Measurements from ENCODE around the gene RASSF3. TPM values are rescaled to one million over a fixed set of nuclear protein-coding genes. Genes with fewer than 3 reads are reported as not detected.

Gene RASSF3, protein sequence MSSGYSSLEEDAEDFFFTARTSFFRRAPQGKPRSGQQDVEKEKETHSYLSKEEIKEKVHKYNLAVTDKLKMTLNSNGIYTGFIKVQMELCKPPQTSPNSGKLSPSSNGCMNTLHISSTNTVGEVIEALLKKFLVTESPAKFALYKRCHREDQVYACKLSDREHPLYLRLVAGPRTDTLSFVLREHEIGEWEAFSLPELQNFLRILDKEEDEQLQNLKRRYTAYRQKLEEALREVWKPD
- total RNA-seq: 10 to 100 TPM in 3 of 8 experiments, 1 to 10 TPM in 3, under 1 TPM in 2; 0.60 to 34.4 (median 2.8) TPM

DNA sequence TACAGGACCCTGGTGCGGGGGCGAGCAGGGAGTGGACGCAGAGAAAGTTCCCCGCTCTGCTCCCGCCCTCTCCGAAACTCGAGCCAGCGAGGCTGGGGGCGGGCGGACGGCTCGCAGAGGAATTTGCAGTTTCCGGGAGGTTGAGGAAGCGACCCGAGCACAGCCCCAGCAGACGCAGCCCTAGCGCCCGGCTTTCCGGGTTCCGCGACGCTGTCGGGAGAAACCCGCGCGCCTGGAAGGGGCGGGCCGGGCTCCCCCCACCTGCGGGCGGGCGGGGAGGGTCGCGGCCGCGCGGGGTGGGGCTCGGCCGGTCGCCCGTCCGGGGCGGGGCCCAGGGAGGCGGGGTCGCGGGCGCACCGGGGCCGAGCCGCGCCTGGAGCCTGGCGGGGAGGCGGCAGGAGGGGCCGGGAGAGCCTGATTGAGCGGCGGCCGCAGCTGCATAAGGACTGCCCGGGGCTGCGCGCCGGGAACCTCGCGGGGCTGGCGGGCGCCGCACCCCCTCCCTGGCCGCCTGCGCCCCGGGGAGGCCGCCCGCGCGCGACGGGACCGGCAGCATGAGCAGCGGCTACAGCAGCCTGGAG, at the start of gene RASSF3:
Gene RASSF3, plus strand, starts transcription at position 417 of the 581 bp plus-strand sequence. Its CDS starts 138 bp downstream, at position 555.
- in situ Hi-C loops (cut with MboI; ENCODE audit: low pct_unique_long_range_greater_than_20kb in 2 of 9, low sequenced_read_pairs in 9 of 9, unreplicated experiment in 9 of 9): no loop called here
- Histone ChIP-seq H3K4me3 (peak within 1 kb of the TSS; percentile 51 to 71 (median 53)), H3K4me1 (replicated peaks in 1 of 2) (peaks cover 6 to 16% of the 10 kb centered on the region in 2 donors), H3K27ac (peak within 1 kb of the TSS in 1 of 2 donors; percentile 2)
- peak; percentile 68 to 88 (median 84) for ATAC-seq (replicated peaks in 6 of 8)
- WGBS, 10 experiments: 0% methylated on average over 2 of the region's 76 CpGs; no CpG with 5 or more reads in 9 of the 10 experiments

DNA sequence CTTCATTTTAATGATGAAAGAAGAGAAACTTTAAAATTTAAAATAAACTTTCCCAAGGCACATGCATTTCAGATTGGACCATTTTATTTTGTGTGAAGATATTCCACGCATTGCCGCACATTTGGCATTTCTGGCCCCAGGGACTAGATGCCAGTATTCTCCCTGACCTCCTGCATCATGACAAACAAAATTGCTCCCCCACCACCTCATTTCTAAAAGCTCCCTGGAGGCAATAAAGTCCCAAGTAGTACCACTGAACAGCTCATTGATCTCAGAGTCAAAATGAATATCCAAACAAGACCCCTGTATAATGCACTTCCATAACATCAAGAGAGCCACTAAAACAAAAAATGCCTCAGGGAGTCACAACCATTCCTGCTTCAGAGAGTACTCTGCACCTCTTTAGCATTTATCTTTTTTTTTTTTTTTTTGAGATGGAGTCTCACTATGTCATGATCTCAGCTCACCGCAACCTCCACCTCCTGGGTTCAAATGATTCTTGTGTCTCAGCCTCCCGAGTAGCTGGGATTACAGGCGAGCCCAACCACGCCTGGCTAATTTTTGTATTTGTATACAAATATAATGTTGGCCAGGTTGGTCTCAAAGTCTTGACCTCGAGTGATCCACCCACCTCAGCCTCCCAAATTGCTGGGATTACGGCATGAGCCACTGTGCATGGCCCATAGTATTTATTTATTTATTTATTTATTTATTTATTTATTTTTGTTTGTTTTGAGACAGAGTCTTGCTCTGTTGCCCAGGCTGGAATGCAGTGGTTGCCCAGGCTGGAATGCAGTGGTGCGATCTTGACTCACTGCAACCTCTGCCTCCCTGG, 48.8 kb upstream of the RASSF3 start:
- H3K4me3 ChIP-seq: no peak overlapping the region
- ATAC-seq (replicated peaks in 6 of 8): peak in 3 of 8 experiments; percentile 17 to 69 (median 39)
- peaks cover 5 to 11% of the 10 kb centered on the region in 2 donors for H3K4me1 ChIP-seq (replicated peaks in 1 of 2)
- WGBS, 10 experiments: 0 to 98% (median 89%) methylated on average over 2 to 9 of the region's 9 CpGs; no CpG with 5 or more reads in 1 of the 10 experiments
- H3K27ac ChIP-seq: no peak overlapping the region
- in situ Hi-C loops (cut with MboI; ENCODE audit: low pct_unique_long_range_greater_than_20kb in 2 of 9, low sequenced_read_pairs in 9 of 9, unreplicated experiment in 9 of 9): loop anchor here in 1 of 9 experiments (25.0 kb wide), 1 partner anchor 126 kb away; no protein-coding TSS in a partner anchor

DNA sequence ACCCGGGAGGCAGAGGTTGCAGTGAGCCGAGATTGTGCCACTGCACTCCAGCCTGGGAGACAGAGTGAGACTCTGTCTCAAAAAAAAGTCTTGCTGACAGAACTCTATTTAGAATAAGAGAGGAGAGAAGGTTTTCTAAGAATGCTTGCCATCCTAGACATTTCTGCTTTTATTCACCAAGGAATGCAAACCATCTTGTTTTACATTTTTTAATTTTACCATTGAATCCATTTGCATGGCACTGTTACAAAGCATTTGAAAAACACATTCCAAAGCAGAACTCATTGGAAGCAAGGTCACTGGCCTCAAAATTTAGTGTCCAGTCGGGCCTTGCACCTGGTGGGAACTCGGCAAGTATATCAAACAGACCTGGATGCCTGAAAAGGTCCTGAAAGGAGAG, 44.2 kb upstream of the RASSF3 start:
- WGBS, 10 experiments: 13 to 83% (median 63%) methylated on average over 2 to 4 of the region's 4 CpGs; no CpG with 5 or more reads in 4 of the 10 experiments
- Histone ChIP-seq H3K4me3 (no peak overlapping the region), H3K27ac (no peak overlapping the region), H3K4me1 (replicated peaks in 1 of 2) (peaks cover 0 to 13% of the 10 kb centered on the region in 2 donors)
- in situ Hi-C loops (cut with MboI; ENCODE audit: low pct_unique_long_range_greater_than_20kb in 2 of 9, low sequenced_read_pairs in 9 of 9, unreplicated experiment in 9 of 9): loop anchor here in 1 of 9 experiments (25.0 kb wide), 1 partner anchor 121 kb away; no protein-coding TSS in a partner anchor
- ATAC-seq (replicated peaks in 6 of 8): peak in 1 of 8 experiments; percentile 43

DNA sequence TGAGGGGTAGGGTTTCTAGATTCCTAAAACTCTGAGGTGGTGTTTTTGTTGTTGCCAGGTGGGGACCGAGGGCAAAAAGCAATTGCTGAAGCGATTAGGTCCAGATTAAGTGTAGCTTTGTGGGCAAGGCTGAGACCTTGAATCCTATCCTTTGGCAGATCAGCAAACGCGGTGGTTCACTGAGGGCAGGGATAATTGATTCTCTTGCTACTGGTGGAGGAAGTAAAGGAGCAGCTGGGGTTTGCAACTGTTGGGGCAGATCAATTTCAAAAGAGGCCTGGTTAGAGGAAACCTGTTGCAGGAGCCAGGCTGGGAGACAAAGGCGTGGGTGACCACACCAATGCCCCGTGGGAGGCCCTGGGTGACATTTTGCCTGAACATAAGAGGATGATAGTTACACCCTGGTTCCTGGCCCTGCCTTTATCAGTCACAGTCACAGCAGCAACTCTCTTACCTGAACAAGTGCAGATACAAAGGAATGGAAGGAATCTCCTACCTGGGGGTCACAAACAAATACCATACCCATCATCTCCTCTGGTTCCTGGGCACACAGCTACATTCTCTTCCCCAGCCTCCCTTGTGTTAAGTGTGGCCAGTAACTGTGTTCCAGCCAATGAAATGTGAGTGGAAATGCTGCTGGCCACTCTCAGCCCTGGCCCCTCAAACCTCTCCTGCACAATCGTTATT, 43.3 kb upstream of the RASSF3 start:
- Histone ChIP-seq H3K4me3 (no peak overlapping the region), H3K4me1 (replicated peaks in 1 of 2) (peaks cover 0 to 10% of the 10 kb centered on the region in 2 donors), H3K27ac (no peak overlapping the region)
- no peak for ATAC-seq (replicated peaks in 6 of 8)
- in situ Hi-C loops (cut with MboI; ENCODE audit: low pct_unique_long_range_greater_than_20kb in 2 of 9, low sequenced_read_pairs in 9 of 9, unreplicated experiment in 9 of 9): loop anchor here in 1 of 9 experiments (25.0 kb wide), 1 partner anchor 120 kb away; no protein-coding TSS in a partner anchor
- 63 to 100% (median 84%) methylated on average over 1 to 5 of the region's 7 CpGs; no CpG with 5 or more reads in 4 of the 10 experiments for WGBS, 10 experiments

DNA sequence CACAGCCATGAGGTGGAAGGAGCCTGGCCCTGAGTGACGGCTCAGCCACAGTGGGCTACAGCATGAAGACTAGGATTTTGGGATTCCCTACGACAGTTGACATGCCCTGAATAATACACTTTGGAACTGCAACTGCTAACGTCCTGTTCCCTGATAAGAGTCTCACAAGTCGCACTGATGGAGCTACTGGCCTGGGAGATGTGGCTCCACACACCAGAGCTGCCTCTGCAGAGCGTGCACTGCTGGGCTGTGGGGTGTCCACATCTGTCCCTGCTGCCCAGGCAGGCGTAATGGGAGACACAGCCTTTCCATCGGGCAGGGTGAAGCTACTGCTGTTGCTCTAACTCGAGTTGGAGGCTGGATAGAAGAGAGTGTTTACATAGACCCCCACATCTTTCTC, 42.7 kb upstream of the RASSF3 start:
- ATAC-seq (replicated peaks in 6 of 8): no peak
- H3K4me3 ChIP-seq: no peak overlapping the region
- in situ Hi-C loops (cut with MboI; ENCODE audit: low pct_unique_long_range_greater_than_20kb in 2 of 9, low sequenced_read_pairs in 9 of 9, unreplicated experiment in 9 of 9): loop anchor here in 1 of 9 experiments (25.0 kb wide), 1 partner anchor 120 kb away; no protein-coding TSS in a partner anchor
- H3K4me1 ChIP-seq (replicated peaks in 1 of 2): peaks cover 0 to 10% of the 10 kb centered on the region in 2 donors
- no peak overlapping the region for H3K27ac ChIP-seq
- WGBS, 10 experiments: 83 to 84% methylated on average over 5 to 7 of the region's 8 CpGs; no CpG with 5 or more reads in 8 of the 10 experiments

DNA sequence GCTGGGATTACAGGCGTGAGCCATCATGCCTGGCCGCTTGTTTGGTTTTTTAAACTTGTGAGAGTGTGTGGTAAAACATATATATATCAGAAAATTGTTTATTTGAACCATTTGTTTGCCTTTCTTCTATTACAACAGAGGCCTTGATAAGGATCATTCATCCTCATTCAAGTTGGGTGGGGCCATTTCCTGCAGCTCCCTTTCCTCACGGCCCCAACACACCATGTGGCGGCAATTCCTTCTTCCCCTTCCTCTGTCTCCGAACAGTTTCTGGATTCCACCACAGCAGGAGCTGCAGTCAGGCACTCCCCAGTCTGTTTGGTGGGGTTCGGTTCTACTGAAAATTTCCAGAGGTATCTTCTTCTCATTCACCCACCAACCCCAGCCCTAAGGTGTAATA, 42.0 kb upstream of the RASSF3 start:
- in situ Hi-C loops (cut with MboI; ENCODE audit: low pct_unique_long_range_greater_than_20kb in 2 of 9, low sequenced_read_pairs in 9 of 9, unreplicated experiment in 9 of 9): loop anchor here in 1 of 9 experiments (25.0 kb wide), 1 partner anchor 119 kb away; no protein-coding TSS in a partner anchor
- Histone ChIP-seq H3K4me3 (no peak overlapping the region), H3K4me1 (replicated peaks in 1 of 2) (peaks cover 0 to 10% of the 10 kb centered on the region in 2 donors), H3K27ac (no peak overlapping the region)
- peak in 1 of 8 experiments; percentile 48 for ATAC-seq (replicated peaks in 6 of 8)
- 40 to 100% (median 75%) methylated on average over 1 to 4 of the region's 6 CpGs; no CpG with 5 or more reads in 2 of the 10 experiments for WGBS, 10 experiments

DNA sequence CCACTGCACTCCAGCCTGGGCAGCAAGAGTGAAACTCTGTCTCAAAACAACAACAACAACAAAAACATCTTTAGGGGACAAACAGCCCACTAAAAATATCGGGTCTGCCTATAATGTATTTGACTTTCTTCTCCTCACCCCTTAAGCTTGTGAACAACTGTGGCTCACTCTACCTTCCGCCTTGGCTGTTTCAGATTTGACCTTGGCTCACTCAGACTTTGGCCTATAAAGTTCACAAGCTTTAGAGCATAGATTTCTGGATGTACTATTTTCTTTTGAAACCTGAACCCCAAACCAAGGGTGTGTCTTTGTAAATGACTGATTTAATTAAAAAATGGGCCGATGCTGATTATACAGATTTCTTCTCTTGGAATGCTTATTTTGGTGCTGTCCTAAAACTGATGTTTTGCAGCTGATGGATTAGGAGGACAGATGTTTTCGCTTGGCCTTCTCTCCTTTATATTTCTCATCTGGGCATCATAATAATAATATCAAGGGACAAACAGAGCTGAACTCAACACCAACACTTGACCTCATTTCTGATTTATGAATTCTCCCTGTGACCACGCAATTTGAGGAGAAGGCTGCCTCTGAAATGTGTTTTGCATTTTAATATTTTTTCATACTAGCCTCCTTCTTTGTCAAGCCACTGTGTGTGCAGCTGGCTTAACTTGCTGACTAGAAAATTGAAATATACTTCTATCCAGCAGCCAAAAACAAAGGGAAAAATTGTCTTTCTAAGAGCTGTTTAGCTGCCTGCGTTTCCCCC, 40.2 kb upstream of the RASSF3 start:
- Histone ChIP-seq H3K4me1 (replicated peaks in 1 of 2) (peaks cover 0 to 10% of the 10 kb centered on the region in 2 donors), H3K27ac (peak overlapping the region in 1 of 2 donors; percentile 39), H3K4me3 (no peak overlapping the region)
- 10 to 93% (median 69%) methylated on average over 1 to 6 of the region's 6 CpGs for WGBS, 10 experiments
- ATAC-seq (replicated peaks in 6 of 8): peak in 1 of 8 experiments; percentile 14
- in situ Hi-C loops (cut with MboI; ENCODE audit: low pct_unique_long_range_greater_than_20kb in 2 of 9, low sequenced_read_pairs in 9 of 9, unreplicated experiment in 9 of 9): loop anchor here in 1 of 9 experiments (25.0 kb wide), 1 partner anchor 117 kb away; no protein-coding TSS in a partner anchor

DNA sequence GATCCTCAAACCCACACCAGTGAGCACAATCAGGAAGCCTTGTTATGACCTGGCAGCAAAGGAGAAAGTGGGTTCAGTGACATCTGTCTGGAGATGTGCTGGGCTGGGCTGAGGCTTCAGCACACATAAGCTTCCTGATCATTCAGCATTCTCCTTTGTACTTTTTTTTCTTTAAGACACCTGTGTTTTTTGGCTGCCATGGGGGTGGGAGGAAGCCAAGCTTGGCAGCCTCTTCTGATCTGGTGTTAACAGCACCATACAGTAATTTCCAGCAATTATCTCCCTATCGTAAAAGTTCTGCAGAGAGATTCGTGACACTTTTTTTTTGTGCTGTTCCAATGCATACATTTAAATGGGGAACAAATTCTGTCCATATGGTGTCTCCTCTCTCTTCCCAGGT, 38.9 kb upstream of the RASSF3 start:
- H3K27ac ChIP-seq: no peak overlapping the region
- in situ Hi-C loops (cut with MboI; ENCODE audit: low pct_unique_long_range_greater_than_20kb in 2 of 9, low sequenced_read_pairs in 9 of 9, unreplicated experiment in 9 of 9): loop anchor here in 1 of 9 experiments (25.0 kb wide), 1 partner anchor 116 kb away; no protein-coding TSS in a partner anchor
- no peak overlapping the region for H3K4me3 ChIP-seq
- H3K4me1 ChIP-seq (replicated peaks in 1 of 2): peaks cover 0 to 10% of the 10 kb centered on the region in 2 donors
- ATAC-seq (replicated peaks in 6 of 8): no peak
- 20 to 100% (median 79%) methylated on average over 1 to 2 of the region's 2 CpGs; no CpG with 5 or more reads in 4 of the 10 experiments for WGBS, 10 experiments

DNA sequence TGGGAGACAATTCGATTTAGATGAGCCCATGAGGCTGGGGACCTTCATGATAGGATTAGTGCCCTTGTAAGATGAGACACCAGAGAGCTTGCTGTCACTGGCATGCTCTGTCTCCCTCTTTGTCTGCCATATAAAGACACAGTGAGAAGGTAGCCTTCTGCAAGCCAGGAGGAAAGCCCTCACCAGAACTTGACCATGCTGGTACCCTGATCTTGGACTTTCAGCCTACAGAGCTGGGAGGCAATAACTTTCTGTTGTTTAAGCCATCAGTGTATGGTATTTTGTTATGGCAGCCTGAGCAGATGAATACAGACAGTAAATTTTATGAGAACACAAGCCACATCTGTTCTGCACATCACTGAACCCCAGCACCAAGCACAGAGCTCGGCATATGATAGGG, 38.1 kb upstream of the RASSF3 start:
- 17 to 86% (median 70%) methylated on average over 1 to 2 of the region's 2 CpGs; no CpG with 5 or more reads in 2 of the 10 experiments for WGBS, 10 experiments
- in situ Hi-C loops (cut with MboI; ENCODE audit: low pct_unique_long_range_greater_than_20kb in 2 of 9, low sequenced_read_pairs in 9 of 9, unreplicated experiment in 9 of 9): loop anchor here in 1 of 9 experiments (25.0 kb wide), 1 partner anchor 115 kb away; no protein-coding TSS in a partner anchor
- no peak for ATAC-seq (replicated peaks in 6 of 8)
- Histone ChIP-seq H3K4me1 (replicated peaks in 1 of 2) (peaks cover 0 to 10% of the 10 kb centered on the region in 2 donors), H3K27ac (no peak overlapping the region), H3K4me3 (no peak overlapping the region)

DNA sequence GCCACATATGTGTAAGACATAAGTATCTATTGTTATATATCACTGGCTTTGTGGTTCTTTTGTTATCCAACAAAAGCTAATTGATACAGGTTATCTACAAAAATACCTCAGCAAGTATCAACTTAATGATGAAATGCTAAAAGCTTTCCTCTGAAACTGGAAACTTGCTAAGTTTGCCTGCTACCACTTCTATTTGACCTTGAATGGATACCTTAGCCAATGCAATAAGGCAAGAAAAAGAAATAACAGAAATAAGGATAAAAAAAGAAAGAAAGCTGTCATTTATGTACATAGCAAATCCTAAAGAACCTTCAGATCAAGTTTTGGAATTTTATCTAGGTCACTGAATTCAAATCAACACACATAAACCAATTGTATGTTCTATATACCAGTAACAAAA, 35.5 kb upstream of the RASSF3 start:
- Histone ChIP-seq H3K4me3 (no peak overlapping the region), H3K27ac (no peak overlapping the region), H3K4me1 (replicated peaks in 1 of 2) (peaks cover 0 to 10% of the 10 kb centered on the region in 2 donors)
- no peak for ATAC-seq (replicated peaks in 6 of 8)
- in situ Hi-C loops (cut with MboI; ENCODE audit: low pct_unique_long_range_greater_than_20kb in 2 of 9, low sequenced_read_pairs in 9 of 9, unreplicated experiment in 9 of 9): loop anchor here in 1 of 9 experiments (25.0 kb wide), 1 partner anchor 112 kb away; no protein-coding TSS in a partner anchor

DNA sequence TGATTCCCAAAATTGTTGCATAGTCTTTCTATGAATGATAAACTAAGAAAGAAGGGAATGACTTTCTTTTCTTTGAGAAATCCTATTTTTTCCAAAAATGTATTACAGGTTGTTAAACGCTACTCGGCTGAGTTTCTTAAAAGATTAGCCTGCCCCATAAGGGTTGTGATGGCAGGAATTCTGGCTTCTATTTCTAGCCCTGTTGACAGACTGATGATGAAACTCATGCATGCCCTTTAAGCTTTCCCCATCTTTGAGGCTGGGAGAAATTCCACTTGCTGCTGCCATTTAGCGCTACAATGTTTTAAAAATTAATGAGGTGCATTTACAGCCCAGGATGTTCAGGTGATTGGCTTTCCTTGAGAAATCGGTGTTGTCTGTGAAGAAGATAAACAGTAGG, 33.2 kb upstream of the RASSF3 start:
- Histone ChIP-seq H3K27ac (no peak overlapping the region), H3K4me1 (replicated peaks in 1 of 2) (no peaks in the 10 kb centered on the region), H3K4me3 (no peak overlapping the region)
- WGBS, 10 experiments: 72 to 100% (median 89%) methylated on average over 1 to 4 of the region's 4 CpGs
- in situ Hi-C loops (cut with MboI; ENCODE audit: low pct_unique_long_range_greater_than_20kb in 2 of 9, low sequenced_read_pairs in 9 of 9, unreplicated experiment in 9 of 9): no loop called here
- no peak for ATAC-seq (replicated peaks in 6 of 8)

Data from motor neuron (in vitro differentiated cells).